GM13977 (cell line): Measurements from ENCODE around the gene S100A7.
"Not testable (repeated sequence)": the region's sequence is repeated elsewhere in the genome, so short reads cannot be mapped to it uniquely, and the experiment has no call there.

Source experiments
- DNase-seq: peaks from one replicate; pipeline ENCODE4 v3.0.0; 2012; ENCODE audit warnings: low spot score
- CTCF ChIP-seq: IDR thresholded peaks from 2 replicates; pipeline ENCODE4 v1.5.1; 2012; ENCODE audit warnings: mild to moderate bottlenecking, control low read depth; ENCODE audit not compliant: insufficient read depth; ENCODE audit errors: extremely low read depth, missing control alignments
- in situ Hi-C: fragments of 300-500 bp; cut with MboI; formaldehyde crosslinking; loops from one replicate; pipeline ENCODE4 v1.12.0; 2022; ENCODE audit warnings: low sequenced_read_pairs, low pct_unique_long_range_greater_than_20kb, mixed read lengths, inconsistent platforms; ENCODE audit not compliant: unreplicated experiment

Gene S100A7

DNA sequence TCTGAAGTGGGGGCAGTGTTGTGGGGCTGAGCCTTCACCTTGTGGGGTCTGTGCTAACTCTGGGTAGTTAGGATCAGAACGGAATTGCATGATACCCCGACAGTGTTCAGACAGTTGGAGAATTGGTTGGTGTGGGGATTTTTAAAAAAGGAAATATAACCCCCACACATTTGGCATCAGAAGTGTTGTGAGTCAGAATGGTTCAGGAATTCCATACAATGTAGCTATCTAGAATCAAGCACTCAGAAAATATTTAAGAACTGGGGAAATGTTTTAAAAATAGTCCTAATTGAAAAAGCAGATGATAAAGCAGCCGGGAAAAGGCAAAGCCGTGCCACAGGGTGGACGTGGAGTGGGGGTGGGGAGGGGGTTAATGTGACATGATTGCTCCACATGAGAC, 6.5 kb upstream of the S100A7 start:
- DNase-seq: no peak
- in situ Hi-C loops: no loop called here
- TF ChIP-seq CTCF: no peak

DNA sequence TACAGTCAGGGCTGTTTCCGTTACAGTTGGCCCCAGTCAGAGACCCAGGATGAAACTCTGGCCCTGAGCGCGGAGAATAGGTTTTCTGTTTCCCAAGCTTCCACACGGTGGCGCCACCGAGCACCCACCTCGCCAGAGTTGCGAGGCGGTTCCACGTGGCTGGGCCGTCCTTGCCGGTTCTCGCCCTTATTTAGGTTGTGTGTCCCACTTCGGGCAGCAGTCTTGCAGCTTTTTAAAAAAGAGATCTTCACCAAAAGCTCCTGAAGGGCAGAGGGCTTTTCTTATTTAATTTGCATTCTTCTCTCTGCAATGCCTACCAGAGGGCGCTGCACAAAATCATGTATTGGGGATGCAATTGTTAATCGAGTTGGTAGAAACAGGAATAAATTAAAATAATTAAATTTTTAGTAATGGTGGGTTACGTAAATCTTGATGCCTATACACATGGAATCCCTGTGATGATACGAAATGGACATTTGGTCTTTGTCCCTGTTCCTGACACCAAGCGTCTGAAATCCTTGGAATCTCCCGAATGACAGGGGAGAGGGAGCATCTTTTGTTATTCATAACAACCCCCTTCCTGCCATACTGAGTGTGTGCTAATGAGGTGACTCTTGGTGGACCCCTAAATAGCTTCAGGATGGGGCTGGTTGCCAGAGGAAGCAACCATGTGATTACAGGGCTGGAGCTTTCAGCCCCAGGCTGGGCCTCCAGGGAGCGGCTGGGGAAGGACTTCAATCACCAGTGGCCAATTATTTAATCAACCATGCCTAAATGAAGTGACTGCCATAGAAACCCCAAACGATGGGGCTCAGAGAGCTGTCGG, 5.6 kb upstream of the S100A7 start:
- TF ChIP-seq CTCF: peak; percentile 81
- DNase-seq: peak; percentile 75
- in situ Hi-C loops: no loop called here

DNA sequence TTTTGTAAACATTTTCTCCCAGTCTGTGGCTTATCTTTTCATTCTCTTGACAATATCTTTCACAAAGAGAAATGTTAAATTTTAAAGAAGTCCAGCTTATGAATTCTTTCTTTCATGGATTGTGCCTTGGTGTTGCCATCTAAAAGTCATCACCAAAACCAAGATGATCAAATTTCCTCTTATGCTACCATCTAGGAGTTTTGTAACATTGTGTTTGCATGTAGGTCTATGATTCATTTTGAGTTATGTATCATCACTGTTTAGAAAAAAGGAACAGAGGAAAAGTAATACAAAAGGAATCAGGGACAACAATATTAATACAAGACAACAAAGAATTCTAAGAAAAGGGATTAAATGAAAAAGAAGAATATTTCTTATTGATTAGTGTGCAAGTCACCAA, 2.3 kb upstream of the S100A7 start:
- in situ Hi-C loops, DNase-seq: not testable (repeated sequence)

DNA sequence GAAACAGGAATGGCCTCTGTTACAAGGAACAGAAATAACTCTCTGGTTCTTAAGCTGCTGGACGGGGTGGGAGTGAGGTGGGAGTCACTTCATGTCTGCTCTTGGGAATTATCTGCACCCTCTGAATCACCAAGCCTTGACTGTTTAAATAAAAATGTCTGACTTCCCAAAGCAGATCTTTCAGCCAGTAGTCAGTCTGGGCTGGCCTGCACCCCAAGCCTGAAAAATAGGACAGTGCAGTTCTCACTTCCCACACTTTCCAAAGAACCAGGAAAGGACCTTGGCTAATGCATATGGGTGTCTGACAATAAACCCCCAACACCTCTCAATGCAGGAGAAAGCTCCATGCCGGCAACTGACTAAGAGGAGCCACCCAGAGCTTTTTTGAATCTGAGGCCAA, 796 bp downstream of the S100A7 start:
- no peak for DNase-seq
- in situ Hi-C loops: no loop called here
- no peak for TF ChIP-seq CTCF

GRCh38 chr1:153456396-153456795, 4.1 kb downstream of the S100A7 start:
- TF ChIP-seq CTCF: no peak
- in situ Hi-C loops: no loop called here
- no peak for DNase-seq

GRCh38 chr1:153448851-153449250, 11.6 kb downstream of the S100A7 start:
- DNase-seq, in situ Hi-C loops: not testable (repeated sequence)

DNA sequence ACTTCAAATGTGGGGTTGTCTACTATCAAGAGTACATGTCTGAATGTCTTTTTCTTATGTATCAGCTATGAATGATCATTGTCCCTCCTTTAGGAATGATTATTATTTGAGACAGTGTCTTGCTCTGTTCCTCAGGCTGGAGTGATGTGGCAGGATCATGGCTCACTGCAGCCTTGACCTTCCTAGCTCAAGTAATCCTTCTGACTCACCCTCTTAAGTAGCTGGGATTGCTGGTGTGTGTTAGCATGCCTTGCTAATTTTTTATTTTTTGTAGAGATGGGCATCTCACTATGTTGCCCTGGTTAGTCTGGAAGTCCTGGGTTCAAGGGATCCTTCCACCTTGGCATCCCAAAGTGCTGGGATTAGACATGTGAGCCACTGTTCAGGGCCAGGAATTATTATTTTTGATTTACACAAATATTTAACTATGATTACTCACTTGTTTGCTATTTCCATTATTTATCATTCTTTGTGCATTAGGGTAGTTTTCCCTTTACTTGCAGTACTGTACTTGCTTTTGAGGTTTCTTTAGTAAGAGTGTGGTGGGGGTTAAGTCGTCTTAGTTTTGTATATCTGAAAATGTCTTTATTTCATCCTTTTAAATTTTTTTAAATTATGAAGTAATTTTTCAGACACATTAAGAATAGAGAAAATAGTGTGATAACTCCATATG, 12.8 kb downstream of the S100A7 start:
- DNase-seq: no peak
- in situ Hi-C loops: no loop called here
- TF ChIP-seq CTCF: no peak
